Ishikawa (cell line): Measurements from ENCODE around the gene PDE10A.

Experiments used
- CEBPB ChIP-seq: IDR thresholded peaks from 2 replicates; pipeline ENCODE4 v1.6.1; 2012
- CREB1 ChIP-seq: IDR thresholded peaks from 2 replicates; pipeline ENCODE4 v1.6.1; 2012; ENCODE audit warnings: low read depth
- EGR1 ChIP-seq: IDR thresholded peaks from 2 replicates; pipeline ENCODE4 v1.6.1; 2012
- EP300 ChIP-seq: IDR thresholded peaks from 2 replicates; pipeline ENCODE4 v1.6.1; 2012; ENCODE audit warnings: borderline replicate concordance
- FOXM1 ChIP-seq: IDR thresholded peaks from 2 replicates; pipeline ENCODE4 v1.6.1; 2012; ENCODE audit warnings: low read depth, borderline replicate concordance
- NFIC ChIP-seq: IDR thresholded peaks from 2 replicates; pipeline ENCODE4 v1.6.1; 2012
- RAD21 ChIP-seq: IDR thresholded peaks from 2 replicates; pipeline ENCODE4 v1.6.1; 2012; ENCODE audit warnings: low read depth
- TAF1 ChIP-seq: IDR thresholded peaks from 2 replicates; pipeline ENCODE4 v1.6.1; 2012; ENCODE audit warnings: low read depth, mild to moderate bottlenecking
- TEAD4 ChIP-seq: IDR thresholded peaks from 2 replicates; pipeline ENCODE4 v1.6.1; 2012
- USF1 ChIP-seq: IDR thresholded peaks from 2 replicates; pipeline ENCODE4 v1.6.1; 2012
- YY1 ChIP-seq: IDR thresholded peaks from 2 replicates; pipeline ENCODE4 v1.6.1; 2012; ENCODE audit warnings: low read depth
- ZBTB7A ChIP-seq: IDR thresholded peaks from 2 replicates; pipeline ENCODE4 v1.6.1; 2012; ENCODE audit warnings: low read depth
- TF ChIP-seq, protein P1 (sequence below): IDR thresholded peaks from 2 replicates; pipeline ENCODE4 v1.6.1; 2012; ENCODE audit warnings: low read depth, mild to moderate bottlenecking
- TF ChIP-seq, protein P2 (sequence below): IDR thresholded peaks from 2 replicates; pipeline ENCODE4 v1.6.1; 2012

- TF ChIP-seq, protein P1, sequence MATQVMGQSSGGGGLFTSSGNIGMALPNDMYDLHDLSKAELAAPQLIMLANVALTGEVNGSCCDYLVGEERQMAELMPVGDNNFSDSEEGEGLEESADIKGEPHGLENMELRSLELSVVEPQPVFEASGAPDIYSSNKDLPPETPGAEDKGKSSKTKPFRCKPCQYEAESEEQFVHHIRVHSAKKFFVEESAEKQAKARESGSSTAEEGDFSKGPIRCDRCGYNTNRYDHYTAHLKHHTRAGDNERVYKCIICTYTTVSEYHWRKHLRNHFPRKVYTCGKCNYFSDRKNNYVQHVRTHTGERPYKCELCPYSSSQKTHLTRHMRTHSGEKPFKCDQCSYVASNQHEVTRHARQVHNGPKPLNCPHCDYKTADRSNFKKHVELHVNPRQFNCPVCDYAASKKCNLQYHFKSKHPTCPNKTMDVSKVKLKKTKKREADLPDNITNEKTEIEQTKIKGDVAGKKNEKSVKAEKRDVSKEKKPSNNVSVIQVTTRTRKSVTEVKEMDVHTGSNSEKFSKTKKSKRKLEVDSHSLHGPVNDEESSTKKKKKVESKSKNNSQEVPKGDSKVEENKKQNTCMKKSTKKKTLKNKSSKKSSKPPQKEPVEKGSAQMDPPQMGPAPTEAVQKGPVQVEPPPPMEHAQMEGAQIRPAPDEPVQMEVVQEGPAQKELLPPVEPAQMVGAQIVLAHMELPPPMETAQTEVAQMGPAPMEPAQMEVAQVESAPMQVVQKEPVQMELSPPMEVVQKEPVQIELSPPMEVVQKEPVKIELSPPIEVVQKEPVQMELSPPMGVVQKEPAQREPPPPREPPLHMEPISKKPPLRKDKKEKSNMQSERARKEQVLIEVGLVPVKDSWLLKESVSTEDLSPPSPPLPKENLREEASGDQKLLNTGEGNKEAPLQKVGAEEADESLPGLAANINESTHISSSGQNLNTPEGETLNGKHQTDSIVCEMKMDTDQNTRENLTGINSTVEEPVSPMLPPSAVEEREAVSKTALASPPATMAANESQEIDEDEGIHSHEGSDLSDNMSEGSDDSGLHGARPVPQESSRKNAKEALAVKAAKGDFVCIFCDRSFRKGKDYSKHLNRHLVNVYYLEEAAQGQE = no peak
- TF ChIP-seq FOXM1 = no peak
- TF ChIP-seq, protein P2, sequence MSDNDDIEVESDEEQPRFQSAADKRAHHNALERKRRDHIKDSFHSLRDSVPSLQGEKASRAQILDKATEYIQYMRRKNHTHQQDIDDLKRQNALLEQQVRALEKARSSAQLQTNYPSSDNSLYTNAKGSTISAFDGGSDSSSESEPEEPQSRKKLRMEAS = no peak
- TF ChIP-seq NFIC = no peak
- no peak for TF ChIP-seq TAF1
- TF ChIP-seq ZBTB7A = no peak
- no peak for TF ChIP-seq EP300
- TF ChIP-seq CREB1 = no peak
- no peak for TF ChIP-seq EGR1
- TF ChIP-seq YY1 = no peak
- TF ChIP-seq TEAD4 = no peak
- TF ChIP-seq CEBPB = no peak
- TF ChIP-seq RAD21 = no peak
- no peak for TF ChIP-seq USF1
Measured at GRCh38 chr6:165506657-165507056, 156.4 kb downstream of the PDE10A start.
